SK-N-MC (cell line): ENCODE results near the gene SPNS3.

Experiments
- EZH2 ChIP-seq: fragments of 200-600 bp; sonication (generic); IDR thresholded peaks from one replicate; pipeline ENCODE4 v1.6.1; 2017; ENCODE audit warnings: antibody characterized with exemption
- POLR2AphosphoS5 ChIP-seq: IDR thresholded peaks from 2 replicates; pipeline ENCODE4 v1.6.1; 2012; ENCODE audit warnings: mild to moderate bottlenecking, low read depth, low read length, borderline replicate concordance

- TF ChIP-seq POLR2AphosphoS5, result no peak
- TF ChIP-seq EZH2, result no peak
These were observed 7.2 kb downstream of the SPNS3 start for GRCh38 chr17:4440690-4441686.
